Stomach (tissue), 9 donors: ENCODE measurements around the gene SUSD4. TPM values are rescaled to one million over a fixed set of nuclear protein-coding genes. Genes with fewer than 3 reads are reported as not detected.
"Not testable (repeated sequence)": the region's sequence is repeated elsewhere in the genome, so short reads cannot be mapped to it uniquely, and the experiment has no call there.

Source experiments
- DNase-seq, 2 donors: peaks; one replicate each; pipeline versions ENCODE4 v3.0.0 to v3.0.0-alpha.2; 2013 to 2019
- H3K27ac ChIP-seq, 5 donors: fragments of 200-600 bp in 4 of 5; sonication (generic) in 4 of 5; one replicate each; pipeline ENCODE4 v1.5.1; 2013 to 2019; ENCODE audit warnings: mild to moderate bottlenecking in 1 of 5, moderate library complexity in 1 of 5
- H3K27me3 ChIP-seq, 3 donors: fragments of 200-600 bp; sonication (generic); one replicate each; pipeline ENCODE4 v1.5.1; 2017 to 2019; ENCODE audit warnings: mixed run types in 1 of 3
- H3K36me3 ChIP-seq, 4 donors: fragments of 200-600 bp; sonication (generic); 1 replicate in 3 of 4; 2 replicates in 1 of 4; pipeline ENCODE4 v1.5.1; 2016 to 2019
- H3K4me1 ChIP-seq, 4 donors: fragments of 200-600 bp; sonication (generic); one replicate each; pipeline ENCODE4 v1.5.1; 2016 to 2019
- H3K4me3 ChIP-seq, 4 donors: fragments of 200-600 bp; sonication (generic) in 3 of 4; one replicate each; pipeline ENCODE4 v1.5.1; 2016 to 2019; ENCODE audit warnings: mild to moderate bottlenecking in 1 of 4
- H3K9me3 ChIP-seq, 4 donors: fragments of 200-600 bp; sonication (generic); one replicate each; pipeline ENCODE4 v1.5.1; 2016 to 2019
- CTCF ChIP-seq, 7 experiments: fragments of 450-650 bp in 4 of 7; fragments of 200-600 bp in 3 of 7; sonication (generic) in 3 of 7; IDR thresholded peaks; one replicate each; pipeline ENCODE4 v1.5.1; 2016 to 2019; ENCODE audit warnings: antibody characterized with exemption in 7 of 7, control low read depth in 2 of 7, mild to moderate bottlenecking in 1 of 7
- EP300 ChIP-seq: sonication (generic); formaldehyde crosslinking; IDR thresholded peaks from one replicate; pipeline ENCODE4 v1.6.1; 2017; ENCODE audit warnings: antibody characterized with exemption
- POLR2A ChIP-seq, 4 donors: fragments of 450-650 bp; IDR thresholded peaks; one replicate each; pipeline ENCODE4 v1.6.1; 2016; ENCODE audit warnings: antibody characterized with exemption in 4 of 4, control low read depth in 2 of 4, mild to moderate bottlenecking in 1 of 4, moderate library complexity in 1 of 4
- POLR2AphosphoS5 ChIP-seq, 3 donors: sonication (generic); formaldehyde crosslinking; IDR thresholded peaks; one replicate each; pipeline ENCODE4 v1.6.1; 2016; ENCODE audit warnings: antibody characterized with exemption in 3 of 3
- WGBS, 5 donors: extraction: QIAGEN DNeasy Blood & Tissue Kit in 3 of 5; methylation state at CpG; one replicate each; pipeline versions ENCODE4 v1.1.5 to v1.1.7; 2013 to 2018; 5-methylcytosine and 5-hydroxymethylcytosine counted together
- intact Hi-C: fragments of 100-400 bp; cut with DNase I; formaldehyde crosslinking; loops from one replicate; pipeline ENCODE4 v1.15.1; 2023; ENCODE audit warnings: low total_unique reads
- polyA plus RNA-seq, 3 donors: library from polyadenylated mRNA; stranded (reverse); fragments of 200-250 nt; gene quantifications; one replicate each; pipeline ENCODE4 v1.2.3, GENCODE V29; 2013
- total RNA-seq, 5 donors: library from RNA; depleted of rRNA; stranded (reverse); fragments of >200 nt; gene quantifications; one replicate each; pipeline versions ENCODE4 v1.1.0 to v1.2.3, GENCODE V29; 2014 to 2016
- donor health status: healthy with polysubstance abuse.
- donor health status: Bipolar disorder and iron deficiency.
- donor health status: healthy.

SUSD4 gene
- total and polyA plus RNA-seq, 8 donors: 5.5 to 35.6 (median 8.1) TPM; not detected in 1

DNA sequence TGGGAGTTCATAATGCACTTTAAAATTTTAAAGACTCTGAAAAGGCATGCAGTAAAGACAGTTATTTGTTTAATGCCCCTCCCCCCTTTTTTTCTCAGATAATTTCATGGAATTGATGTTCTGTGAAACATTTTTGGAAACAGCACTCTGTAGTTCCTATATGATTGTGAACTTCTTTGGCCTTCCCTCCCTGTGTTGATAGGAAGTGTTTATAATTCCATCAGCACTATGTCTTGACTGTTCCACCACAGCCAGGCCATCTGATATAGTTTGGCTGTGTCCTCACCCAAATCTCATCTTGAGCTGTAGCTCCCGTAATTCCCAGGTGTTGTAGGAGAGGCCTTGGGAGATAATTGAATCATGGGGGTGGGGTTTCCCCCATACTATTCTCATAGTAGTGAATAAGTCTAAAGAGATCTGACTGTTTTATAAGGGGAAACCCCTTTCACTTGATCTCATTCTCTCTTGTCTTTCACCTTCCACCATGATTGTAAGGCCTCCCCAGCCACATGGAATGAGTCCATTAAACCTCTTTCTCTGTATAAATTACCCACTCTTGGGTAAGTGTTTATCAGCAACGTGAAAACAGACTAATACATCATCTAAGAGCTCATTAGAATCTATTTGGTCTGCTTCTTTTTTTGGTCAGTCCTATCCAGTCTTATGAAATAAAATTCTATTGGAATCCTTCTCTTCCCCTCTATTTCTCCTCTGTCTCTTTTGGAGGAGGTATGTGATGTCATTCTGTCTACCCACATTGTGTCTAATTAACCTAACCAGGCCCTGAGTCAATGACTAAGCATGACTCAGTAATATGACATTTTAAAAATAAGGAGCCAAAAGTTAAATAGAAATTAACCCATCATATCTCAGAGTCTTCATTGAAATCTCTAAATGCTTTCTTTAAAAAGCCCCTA, 38.2 kb upstream of the SUSD4 start:
- H3K27me3 ChIP-seq: no peaks in the 10 kb centered on the region
- H3K4me3 ChIP-seq: no peak overlapping the region
- intact Hi-C loops: no loop called here
- H3K9me3 ChIP-seq: no peaks in the 10 kb centered on the region
- H3K36me3 ChIP-seq: no peaks in the 10 kb centered on the region
- DNase-seq: no peak
- 61 to 79% (median 69%) methylated on average over 2 of the region's 2 CpGs for WGBS, 5 donors
- no peak for TF ChIP-seq EP300
- TF ChIP-seq POLR2AphosphoS5 (IDR thresholded peaks at IDR 0.05): no peak
- TF ChIP-seq POLR2A (IDR thresholded peaks at IDR 0.05): no peak
- no peak for TF ChIP-seq CTCF (IDR thresholded peaks at IDR 0.05)
- H3K4me1 ChIP-seq: peaks cover 0 to 9% (median 4%) of the 10 kb centered on the region in 4 donors
- H3K27ac ChIP-seq: no peak overlapping the region

GRCh38 chr1:223399393-223399792, 35.4 kb upstream of the SUSD4 start:
- 93 to 98% (median 96%) methylated on average over 2 to 5 of the region's 6 CpGs; no CpG with 5 or more reads in 1 of the 5 donors for WGBS, 5 donors
- not testable (repeated sequence) for H3K27me3 ChIP-seq

DNA sequence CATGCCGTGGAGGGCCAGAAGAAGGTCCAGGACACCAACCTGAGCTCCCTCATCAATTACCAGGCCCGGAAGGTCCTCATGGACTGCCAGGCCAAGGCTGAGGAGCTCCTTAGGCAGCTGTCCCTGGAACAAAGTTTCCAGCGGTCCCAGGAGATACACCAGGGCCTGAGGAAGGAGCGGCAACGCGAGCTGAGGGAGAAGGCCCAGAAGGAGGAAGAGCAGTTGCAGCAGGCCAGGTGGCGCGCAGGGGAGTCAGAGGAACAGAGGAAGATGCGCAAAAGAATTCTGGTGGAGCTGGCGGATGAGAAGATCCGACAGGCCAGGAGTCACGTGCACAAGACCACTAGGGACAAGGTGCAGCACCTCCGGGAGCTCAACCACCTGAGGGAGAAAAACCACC, 30.7 kb upstream of the SUSD4 start:
- Histone ChIP-seq H3K4me1 (peaks cover 0 to 15% (median 12%) of the 10 kb centered on the region in 4 donors), H3K27ac (no peak overlapping the region), H3K9me3 (no peaks in the 10 kb centered on the region), H3K27me3 (peaks cover 0 to 31% (median 9%) of the 10 kb centered on the region in 3 donors), H3K36me3 (no peaks in the 10 kb centered on the region), H3K4me3 (no peak overlapping the region)
- DNase-seq: no peak
- intact Hi-C loops: no loop called here
- TF ChIP-seq POLR2AphosphoS5 (IDR thresholded peaks at IDR 0.05) (no peak), POLR2A (IDR thresholded peaks at IDR 0.05) (no peak), EP300 (no peak), CTCF (IDR thresholded peaks at IDR 0.05) (no peak)
- 91 to 96% (median 95%) methylated on average over 12 to 13 of the region's 13 CpGs for WGBS, 5 donors

More at GRCh38 chr1:223399393-223399792, 35.4 kb upstream of the SUSD4 start:
- H3K27ac ChIP-seq, DNase-seq, H3K36me3 ChIP-seq, H3K9me3 ChIP-seq, intact Hi-C loops, H3K4me1 ChIP-seq, H3K4me3 ChIP-seq: not testable (repeated sequence)

GRCh38 chr1:223394242-223394641, 30.3 kb upstream of the SUSD4 start:
- TF ChIP-seq CTCF (IDR thresholded peaks at IDR 0.05) (no peak), EP300 (no peak), POLR2A (IDR thresholded peaks at IDR 0.05) (no peak), POLR2AphosphoS5 (IDR thresholded peaks at IDR 0.05) (no peak)
- Histone ChIP-seq H3K27me3 (peaks cover 0 to 31% (median 9%) of the 10 kb centered on the region in 3 donors), H3K9me3 (no peaks in the 10 kb centered on the region), H3K27ac (no peak overlapping the region), H3K4me1 (peaks cover 0 to 15% (median 12%) of the 10 kb centered on the region in 4 donors), H3K36me3 (no peaks in the 10 kb centered on the region), H3K4me3 (no peak overlapping the region)
- 92 to 97% (median 97%) methylated on average over 27 of the region's 27 CpGs for WGBS, 5 donors
- DNase-seq: no peak
- intact Hi-C loops: no loop called here
